ENCODE measurements around the gene DPP10.
A peak's percentile ranks its signal among the peaks of the same experiment; 100 is the strongest.

The DPP10 gene

GRCh38 chr2:115529627-115530026, 1087.2 kb downstream of the DPP10 start:
- H3K36me3 ChIP-seq (ENCODE audit: control insufficient read depth, insufficient read depth, low read length), result no peaks in the 10 kb centered on the region
- no peak overlapping the region for H3K4me3 ChIP-seq (ENCODE audit: extremely low read depth, insufficient read depth, low read length, poor library complexity, severe bottlenecking)
- no peak overlapping the region for H3K27ac ChIP-seq (ENCODE audit: low read depth, low read length, severe bottlenecking)
- H3K9me3 ChIP-seq (ENCODE audit: control insufficient read depth, low read length), result no peaks in the 10 kb centered on the region
- no peaks in the 10 kb centered on the region for H3K4me1 ChIP-seq (ENCODE audit: control insufficient read depth, insufficient read depth, low read length, poor library complexity, severe bottlenecking)

GRCh38 chr2:115533081-115533480, 1090.6 kb downstream of the DPP10 start:
- Histone ChIP-seq H3K4me1 (ENCODE audit: control insufficient read depth, insufficient read depth, low read length, poor library complexity, severe bottlenecking) (no peaks in the 10 kb centered on the region), H3K36me3 (ENCODE audit: control insufficient read depth, insufficient read depth, low read length) (no peaks in the 10 kb centered on the region), H3K4me3 (ENCODE audit: extremely low read depth, insufficient read depth, low read length, poor library complexity, severe bottlenecking) (no peak overlapping the region), H3K9me3 (ENCODE audit: control insufficient read depth, low read length) (no peaks in the 10 kb centered on the region), H3K27ac (ENCODE audit: low read depth, low read length, severe bottlenecking) (no peak overlapping the region)
- 34 to 48% methylated on average over 3 of the region's 4 CpGs for WGBS, 2 experiments (ENCODE audit: insufficient coverage in 2 of 2)

DNA sequence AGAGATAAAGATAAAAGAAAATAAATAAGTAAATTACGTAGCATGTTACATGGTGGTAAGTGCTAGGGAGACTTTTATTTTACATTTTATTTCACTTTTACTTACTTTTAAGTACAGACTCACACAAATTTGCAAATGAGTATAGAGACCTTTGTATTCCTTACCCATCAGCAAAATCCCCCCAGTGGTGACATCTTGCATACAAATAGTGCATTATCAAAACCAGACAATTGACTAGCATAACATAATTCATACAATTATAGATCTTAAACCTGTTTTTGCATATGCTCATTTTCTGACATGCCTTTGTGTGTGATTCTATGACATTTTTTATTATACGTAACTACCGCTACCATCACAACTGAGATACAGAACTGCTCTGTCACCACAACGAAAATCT, 1099.4 kb downstream of the DPP10 start:
- Histone ChIP-seq H3K4me3 (ENCODE audit: extremely low read depth, insufficient read depth, low read length, poor library complexity, severe bottlenecking) (no peak overlapping the region), H3K36me3 (ENCODE audit: control insufficient read depth, insufficient read depth, low read length) (no peaks in the 10 kb centered on the region), H3K4me1 (ENCODE audit: control insufficient read depth, insufficient read depth, low read length, poor library complexity, severe bottlenecking) (no peaks in the 10 kb centered on the region), H3K9me3 (ENCODE audit: control insufficient read depth, low read length) (no peaks in the 10 kb centered on the region), H3K27ac (ENCODE audit: low read depth, low read length, severe bottlenecking) (no peak overlapping the region)
- 89% methylated on average over 3 of the region's 4 CpGs; no CpG with 5 or more reads in 1 of the 2 experiments for WGBS, 2 experiments (ENCODE audit: insufficient coverage in 2 of 2)

- H3K4me3 ChIP-seq (ENCODE audit: extremely low read depth, insufficient read depth, low read length, poor library complexity, severe bottlenecking), result no peak overlapping the region
- H3K27ac ChIP-seq (ENCODE audit: low read depth, low read length, severe bottlenecking), result no peak overlapping the region
- H3K4me1 ChIP-seq (ENCODE audit: control insufficient read depth, insufficient read depth, low read length, poor library complexity, severe bottlenecking), result no peaks in the 10 kb centered on the region
- no peaks in the 10 kb centered on the region for H3K9me3 ChIP-seq (ENCODE audit: control insufficient read depth, low read length)
- WGBS, 2 experiments (ENCODE audit: insufficient coverage in 2 of 2), result 83 to 88% methylated on average over 1 of the region's 1 CpG
- H3K36me3 ChIP-seq (ENCODE audit: control insufficient read depth, insufficient read depth, low read length), result no peaks in the 10 kb centered on the region
Measured at GRCh38 chr2:115542331-115542730, 1099.9 kb downstream of the DPP10 start.

DNA sequence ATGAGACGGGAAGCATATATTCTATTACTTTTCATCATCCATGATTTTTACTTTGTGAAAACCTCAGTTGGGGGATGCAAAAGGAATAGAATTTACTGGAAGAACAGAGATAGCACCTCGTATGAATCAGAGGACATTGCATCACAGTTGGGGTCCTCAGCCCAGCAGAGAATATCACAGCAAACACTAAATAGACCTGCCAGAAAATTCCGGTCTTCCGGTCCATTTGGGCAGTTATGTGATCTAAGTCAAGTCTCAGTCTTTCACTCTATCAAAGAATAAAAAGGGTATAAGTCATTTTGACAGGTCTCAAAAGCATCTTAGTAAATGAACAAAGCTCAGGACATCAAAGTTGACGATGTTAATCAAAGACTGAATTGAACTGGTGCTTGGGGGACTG, 1100.6 kb downstream of the DPP10 start:
- Histone ChIP-seq H3K4me3 (ENCODE audit: extremely low read depth, insufficient read depth, low read length, poor library complexity, severe bottlenecking) (no peak overlapping the region), H3K27ac (ENCODE audit: low read depth, low read length, severe bottlenecking) (no peak overlapping the region), H3K36me3 (ENCODE audit: control insufficient read depth, insufficient read depth, low read length) (no peaks in the 10 kb centered on the region), H3K9me3 (ENCODE audit: control insufficient read depth, low read length) (no peaks in the 10 kb centered on the region), H3K4me1 (ENCODE audit: control insufficient read depth, insufficient read depth, low read length, poor library complexity, severe bottlenecking) (no peaks in the 10 kb centered on the region)
- 33 to 45% methylated on average over 1 to 2 of the region's 5 CpGs for WGBS, 2 experiments (ENCODE audit: insufficient coverage in 2 of 2)

GRCh38 chr2:115543461-115543860, 1101.0 kb downstream of the DPP10 start:
- 83 to 90% methylated on average over 1 to 2 of the region's 4 CpGs for WGBS, 2 experiments (ENCODE audit: insufficient coverage in 2 of 2)
- no peak overlapping the region for H3K4me3 ChIP-seq (ENCODE audit: extremely low read depth, insufficient read depth, low read length, poor library complexity, severe bottlenecking)
- no peak overlapping the region for H3K27ac ChIP-seq (ENCODE audit: low read depth, low read length, severe bottlenecking)
- no peaks in the 10 kb centered on the region for H3K4me1 ChIP-seq (ENCODE audit: control insufficient read depth, insufficient read depth, low read length, poor library complexity, severe bottlenecking)
- H3K9me3 ChIP-seq (ENCODE audit: control insufficient read depth, low read length), result no peaks in the 10 kb centered on the region
- H3K36me3 ChIP-seq (ENCODE audit: control insufficient read depth, insufficient read depth, low read length), result no peaks in the 10 kb centered on the region

DNA sequence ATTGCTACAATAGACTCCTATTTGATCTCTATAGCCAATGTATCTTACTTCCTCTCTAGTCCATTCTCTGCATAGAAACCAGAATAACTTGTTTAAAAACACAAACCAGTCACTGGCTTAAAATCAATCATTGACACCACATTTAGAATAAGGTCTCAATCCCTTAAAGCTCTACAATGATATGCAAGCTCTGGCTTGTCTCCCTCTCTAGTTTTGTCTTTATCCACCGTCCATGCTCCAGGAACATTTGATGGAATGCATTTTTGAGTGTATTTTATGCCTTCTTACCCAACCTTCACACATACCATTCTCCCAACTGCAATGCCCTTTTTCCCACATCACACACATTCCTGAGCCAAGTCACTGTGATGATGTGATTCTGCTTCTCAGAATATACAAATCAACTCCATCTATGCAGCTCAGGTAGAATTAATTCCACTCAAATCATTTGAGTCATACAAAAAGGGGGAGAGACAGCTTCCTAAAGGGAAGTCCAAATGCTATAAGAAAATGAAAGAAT, 1107.2 kb downstream of the DPP10 start:
- Histone ChIP-seq H3K9me3 (ENCODE audit: control insufficient read depth, low read length) (no peaks in the 10 kb centered on the region), H3K27ac (ENCODE audit: low read depth, low read length, severe bottlenecking) (peak overlapping the region; percentile 42), H3K4me1 (ENCODE audit: control insufficient read depth, insufficient read depth, low read length, poor library complexity, severe bottlenecking) (no peaks in the 10 kb centered on the region), H3K4me3 (ENCODE audit: extremely low read depth, insufficient read depth, low read length, poor library complexity, severe bottlenecking) (no peak overlapping the region), H3K36me3 (ENCODE audit: control insufficient read depth, insufficient read depth, low read length) (no peaks in the 10 kb centered on the region)
- no CpG with 5 or more reads among the region's 1 CpG for WGBS, 2 experiments (ENCODE audit: insufficient coverage in 2 of 2)

DNA sequence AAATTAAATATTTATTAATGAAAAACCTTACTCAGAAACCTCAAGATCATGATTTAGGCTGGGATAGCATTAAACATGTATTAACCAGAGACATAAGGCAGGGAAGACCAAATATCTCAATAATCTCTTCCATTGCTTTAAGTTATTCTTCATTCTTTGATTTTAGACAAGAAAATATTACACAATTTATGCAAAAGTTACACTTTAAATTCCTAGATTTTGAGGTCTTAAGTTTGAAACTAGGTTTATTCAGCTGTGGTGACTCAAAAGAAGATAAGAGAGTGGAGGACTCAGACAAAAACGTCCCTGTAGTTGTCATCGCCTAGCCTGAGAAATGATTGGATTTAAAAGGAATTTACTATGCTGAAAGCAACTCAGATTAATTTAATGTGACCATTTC, 1110.3 kb downstream of the DPP10 start:
- WGBS, 2 experiments (ENCODE audit: insufficient coverage in 2 of 2), result 73% methylated on average over 2 of the region's 2 CpGs; no CpG with 5 or more reads in 1 of the 2 experiments
- H3K36me3 ChIP-seq (ENCODE audit: control insufficient read depth, insufficient read depth, low read length), result no peaks in the 10 kb centered on the region
- no peaks in the 10 kb centered on the region for H3K4me1 ChIP-seq (ENCODE audit: control insufficient read depth, insufficient read depth, low read length, poor library complexity, severe bottlenecking)
- H3K9me3 ChIP-seq (ENCODE audit: control insufficient read depth, low read length), result no peaks in the 10 kb centered on the region
- no peak overlapping the region for H3K4me3 ChIP-seq (ENCODE audit: extremely low read depth, insufficient read depth, low read length, poor library complexity, severe bottlenecking)
- H3K27ac ChIP-seq (ENCODE audit: low read depth, low read length, severe bottlenecking), result no peak overlapping the region

- Histone ChIP-seq H3K9me3 (ENCODE audit: control insufficient read depth, low read length) (no peaks in the 10 kb centered on the region), H3K4me3 (ENCODE audit: extremely low read depth, insufficient read depth, low read length, poor library complexity, severe bottlenecking) (no peak overlapping the region), H3K4me1 (ENCODE audit: control insufficient read depth, insufficient read depth, low read length, poor library complexity, severe bottlenecking) (no peaks in the 10 kb centered on the region), H3K27ac (ENCODE audit: low read depth, low read length, severe bottlenecking) (no peak overlapping the region), H3K36me3 (ENCODE audit: control insufficient read depth, insufficient read depth, low read length) (no peaks in the 10 kb centered on the region)
Measured at GRCh38 chr2:115554153-115554552, 1111.7 kb downstream of the DPP10 start.

GRCh38 chr2:115558725-115559124, 1116.3 kb downstream of the DPP10 start:
- Histone ChIP-seq H3K4me1 (ENCODE audit: control insufficient read depth, insufficient read depth, low read length, poor library complexity, severe bottlenecking) (no peaks in the 10 kb centered on the region), H3K36me3 (ENCODE audit: control insufficient read depth, insufficient read depth, low read length) (no peaks in the 10 kb centered on the region), H3K4me3 (ENCODE audit: extremely low read depth, insufficient read depth, low read length, poor library complexity, severe bottlenecking) (no peak overlapping the region), H3K9me3 (ENCODE audit: control insufficient read depth, low read length) (no peaks in the 10 kb centered on the region), H3K27ac (ENCODE audit: low read depth, low read length, severe bottlenecking) (no peak overlapping the region)
- no CpG with 5 or more reads among the region's 1 CpG for WGBS, 2 experiments (ENCODE audit: insufficient coverage in 2 of 2)

DNA sequence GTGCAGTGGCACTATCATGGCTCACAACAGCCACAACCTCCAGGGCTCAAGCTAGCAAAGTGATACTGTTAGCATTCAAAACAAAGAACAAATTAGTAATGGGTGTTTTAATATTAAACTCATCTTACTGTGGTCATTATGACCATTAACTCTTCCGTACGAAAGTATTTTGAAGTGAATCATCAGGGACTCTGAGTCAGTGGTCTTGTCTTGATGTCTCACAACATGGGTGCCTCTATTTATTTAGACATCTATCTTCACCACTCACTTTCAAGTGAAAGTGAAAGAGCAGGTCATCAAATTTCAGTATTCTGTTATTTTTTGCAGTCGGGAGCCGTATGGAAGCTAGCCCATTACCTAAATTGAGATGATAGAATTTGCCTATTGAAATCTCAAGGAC, 1118.2 kb downstream of the DPP10 start:
- Histone ChIP-seq H3K36me3 (ENCODE audit: control insufficient read depth, insufficient read depth, low read length) (no peaks in the 10 kb centered on the region), H3K9me3 (ENCODE audit: control insufficient read depth, low read length) (no peaks in the 10 kb centered on the region), H3K4me3 (ENCODE audit: extremely low read depth, insufficient read depth, low read length, poor library complexity, severe bottlenecking) (no peak overlapping the region), H3K27ac (ENCODE audit: low read depth, low read length, severe bottlenecking) (no peak overlapping the region), H3K4me1 (ENCODE audit: control insufficient read depth, insufficient read depth, low read length, poor library complexity, severe bottlenecking) (no peaks in the 10 kb centered on the region)
- 96% methylated on average over 3 of the region's 4 CpGs; no CpG with 5 or more reads in 1 of the 2 experiments for WGBS, 2 experiments (ENCODE audit: insufficient coverage in 2 of 2)
